H1 (cell line): ENCODE data around the gene NINJ2. TPM values are rescaled to one million over a fixed set of nuclear protein-coding genes. Genes with fewer than 3 reads are reported as not detected.

ENCODE experiments used
- ASH2L ChIP-seq: fragments of 200-600, 300-600 bp; sonication (generic); IDR thresholded peaks from one replicate; pipeline ENCODE4 v1.7.1; 2017; ENCODE audit warnings: low read length
- CHD7 ChIP-seq: fragments of 300-600 bp; sonication (generic); IDR thresholded peaks from 2 replicates; pipeline ENCODE4 v1.7.1; 2012; ENCODE audit warnings: low read length, moderate library complexity, mild to moderate bottlenecking, inconsistent platforms; ENCODE audit not compliant: insufficient replicate concordance
- FOSL1 ChIP-seq: IDR thresholded peaks from 2 replicates; pipeline ENCODE4 v1.6.1; 2011; ENCODE audit warnings: mild to moderate bottlenecking, low read depth, low read length, moderate library complexity; ENCODE audit not compliant: insufficient read depth
- GTF2F1 ChIP-seq: IDR thresholded peaks from 2 replicates; pipeline ENCODE4 v1.6.1; 2012; ENCODE audit warnings: low read depth, low read length, improper control_type of control experiment, borderline replicate concordance
- NRF1 ChIP-seq: IDR thresholded peaks from 2 replicates; pipeline ENCODE4 v1.6.1; 2011; ENCODE audit warnings: mild to moderate bottlenecking, low read depth, low read length, improper control_type of control experiment
- TBP ChIP-seq: IDR thresholded peaks from 2 replicates; pipeline ENCODE4 v1.6.1; 2011; ENCODE audit warnings: low read depth, low read length, improper control_type of control experiment
- polyA plus RNA-seq, 7 experiments: library from polyadenylated mRNA; depleted of rRNA in 3 of 7; stranded (reverse) in 5 of 7; unstranded in 2 of 7; fragments of >200 nt in 5 of 7; fragments of 200-250 nt in 2 of 7; gene quantifications; 1 replicate in 5 of 7; 2 replicates in 1 of 7; 4 replicates in 1 of 7; pipeline versions ENCODE4 v1.2.1 to v1.2.3, GENCODE V29; 2011 to 2013; ENCODE audit warnings: missing spikeins in 2 of 7, mixed read lengths in 2 of 7
- total RNA-seq: library from RNA; stranded (reverse); fragmentation: NEBNext Ultra II Directional; extraction: Animal tissue kit (Norgen Biotek cat#: 25700); gene quantifications from 2 replicates; pipeline ENCODE4 v1.2.1, GENCODE V29; 2021

Gene NINJ2
- total and polyA plus RNA-seq, 2 of the 8 experiments (the other 6 are each of a cell fraction or from before 2014, with no cell fraction given), result 1.4 TPM; not detected in 1

GRCh38 chr12:697481-697880, 34.2 kb upstream of the NINJ2 start (continued):
- TF ChIP-seq CHD7 (no peak), TBP (no peak), ASH2L (no peak), GTF2F1 (no peak), FOSL1 (no peak), NRF1 (no peak)
- TF ChIP-seq, all 59 proteins: peak for 0
